HG02798 (cell line): ENCODE results near the gene MORN4.
A peak's percentile ranks its signal among the peaks of the same experiment; 100 is the strongest.
"Not testable (repeated sequence)": the region's sequence is repeated elsewhere in the genome, so short reads cannot be mapped to it uniquely, and the experiment has no call there.

Experiments used
- ATAC-seq: cut with Tn5 transposase; IDR thresholded peaks from one replicate; pipeline ENCODE4 v1.9.1; 2021; ENCODE audit warnings: mild to moderate bottlenecking; ENCODE audit not compliant: unreplicated experiment, poor library complexity

MORN4 gene

GRCh38 chr10:97642471-97643159, 9.3 kb upstream of the MORN4 start:
- not testable (repeated sequence) for ATAC-seq

- ATAC-seq: peak; percentile 31
These were observed 7.8 kb upstream of the MORN4 start for GRCh38 chr10:97640868-97641811.

DNA sequence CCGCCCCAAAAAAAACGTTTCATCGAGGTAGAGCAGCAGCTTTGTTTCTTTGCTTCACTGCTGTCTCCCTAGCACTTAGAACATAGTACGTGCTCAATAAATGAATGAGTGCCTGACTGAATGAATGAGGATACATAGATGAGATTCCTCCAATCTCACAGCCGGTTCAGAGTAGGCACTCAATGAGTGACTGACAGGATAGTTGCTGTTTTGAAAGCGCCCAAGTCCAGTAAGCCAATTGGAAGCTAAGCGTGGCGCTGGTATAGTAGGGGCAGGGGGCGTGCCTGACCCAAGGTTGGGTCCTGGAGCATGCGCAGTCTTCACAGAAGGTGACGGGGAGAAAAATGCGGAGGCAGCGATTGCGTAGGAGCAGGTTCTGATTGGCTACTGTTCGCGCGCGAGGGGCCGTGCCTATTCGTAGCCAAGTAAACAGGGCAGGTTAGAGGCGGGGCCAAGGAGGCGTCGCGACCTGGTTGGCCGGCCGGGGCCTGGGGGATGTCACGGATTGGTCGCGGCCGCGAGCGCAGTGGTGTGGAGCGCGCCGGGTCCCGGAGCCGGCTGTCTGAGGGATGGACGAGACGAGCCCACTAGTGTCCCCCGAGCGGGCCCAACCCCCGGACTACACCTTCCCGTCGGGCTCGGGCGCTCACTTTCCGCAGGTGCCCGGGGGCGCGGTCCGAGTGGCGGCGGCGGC, 7.0 kb upstream of the MORN4 start, which contains the start of gene PI4K2A:
Gene PI4K2A, plus strand, starts transcription at position 498 of the 694 bp plus-strand sequence. Its CDS starts 72 bp downstream, at position 570.
- peak; percentile 99 for ATAC-seq

DNA sequence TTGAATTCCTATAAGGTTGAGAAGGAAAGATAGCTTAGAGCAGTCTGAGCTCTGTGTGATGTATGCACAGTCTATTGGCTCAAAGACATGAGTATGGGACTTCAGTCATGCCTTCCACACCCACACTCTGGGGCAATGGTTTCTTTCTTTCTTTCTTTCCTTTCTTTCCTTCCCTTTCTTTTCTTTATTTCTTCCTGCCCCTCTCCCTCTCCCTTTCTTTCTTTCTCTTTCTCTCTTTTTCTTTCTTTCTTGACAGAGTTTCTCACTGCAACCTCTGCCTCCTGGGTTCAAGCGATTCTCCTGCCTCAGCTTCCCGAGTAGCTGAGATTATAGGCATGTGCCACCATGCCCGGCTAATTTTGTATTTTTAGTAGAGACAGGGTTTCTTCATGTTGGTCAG, 5.8 kb upstream of the MORN4 start:
- ATAC-seq: not testable (repeated sequence)

GRCh38 chr10:97635577-97635976, 2.3 kb upstream of the MORN4 start:
- ATAC-seq: no peak

DNA sequence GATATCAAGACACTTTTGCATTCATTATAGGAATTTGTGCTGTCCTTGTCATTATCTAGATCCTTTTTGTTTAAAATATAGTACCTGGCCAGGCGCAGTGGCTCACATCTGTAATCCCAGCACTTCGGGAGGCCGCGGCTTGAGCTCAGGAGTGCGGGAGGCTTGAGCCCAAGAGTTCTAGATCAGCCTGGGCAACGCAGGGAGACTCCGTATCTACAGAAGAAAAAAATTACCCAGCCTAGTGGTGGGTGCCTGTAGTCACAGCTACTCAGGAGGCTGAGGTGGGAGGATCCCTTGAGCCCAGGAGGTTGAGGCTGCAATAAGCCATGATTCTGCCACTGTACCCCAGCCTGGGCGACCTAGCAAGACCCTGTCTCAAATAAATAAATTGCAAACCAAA, 621 bp upstream of the MORN4 start:
- no peak for ATAC-seq

- no peak for ATAC-seq
These were observed 2.2 kb downstream of the MORN4 start for GRCh38 chr10:97631098-97631497.

- ATAC-seq: no peak
These were observed 4.0 kb downstream of the MORN4 start for GRCh38 chr10:97629289-97629688.

- ATAC-seq: no peak
These were observed 5.1 kb downstream of the MORN4 start for GRCh38 chr10:97628228-97628627.

DNA sequence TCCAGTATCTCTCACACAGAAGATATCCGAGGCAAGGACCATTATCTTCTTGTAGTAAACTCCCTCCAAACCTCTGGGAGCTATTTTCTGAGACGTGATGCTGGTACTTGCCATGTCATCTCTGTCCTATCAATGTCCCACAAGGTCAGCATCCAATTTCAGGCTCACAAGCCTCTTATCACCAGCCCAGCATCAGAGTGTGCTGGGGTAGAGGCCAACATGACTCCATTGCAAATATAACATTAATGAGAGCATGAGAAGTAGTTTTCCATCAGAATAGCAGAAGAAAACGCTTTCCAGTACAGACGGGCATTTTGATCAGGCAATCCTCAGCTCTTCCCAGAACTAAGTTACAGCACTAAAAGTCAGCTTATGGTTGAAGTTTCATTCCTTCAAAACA, 5.6 kb downstream of the MORN4 start:
- no peak for ATAC-seq

GRCh38 chr10:97623277-97623676, 10.0 kb downstream of the MORN4 start:
- ATAC-seq: no peak

- no peak for ATAC-seq
These were observed 14.6 kb downstream of the MORN4 start for GRCh38 chr10:97618733-97619132.

DNA sequence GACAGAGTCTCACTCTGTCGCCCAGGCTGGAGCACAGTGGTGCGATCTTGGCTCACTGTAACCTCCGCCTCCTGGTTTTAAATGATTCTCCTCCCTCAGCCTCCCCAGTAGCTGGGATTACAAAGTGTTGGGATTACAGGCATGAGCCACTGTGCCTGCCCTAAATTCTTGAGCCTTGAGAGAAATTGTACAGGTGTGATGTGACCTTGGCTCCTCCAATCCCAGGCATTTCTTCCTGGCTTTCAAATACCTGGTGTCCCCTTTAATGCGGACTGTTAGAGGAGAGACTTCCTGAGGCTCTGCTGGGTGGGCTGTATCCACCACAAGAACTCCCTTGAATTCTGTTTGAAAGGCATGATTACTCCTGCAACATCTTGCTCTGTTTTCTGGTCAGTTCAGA, 15.0 kb downstream of the MORN4 start:
- no peak for ATAC-seq

- ATAC-seq: no peak
These were observed 20.9 kb downstream of the MORN4 start for GRCh38 chr10:97612386-97612785.

GRCh38 chr10:97611473-97611872, 21.8 kb downstream of the MORN4 start:
- ATAC-seq: no peak

GRCh38 chr10:97608991-97609561, 24.2 kb downstream of the MORN4 start:
- no peak for ATAC-seq

GRCh38 chr10:97607095-97607636, 26.1 kb downstream of the MORN4 start:
- ATAC-seq: no peak

DNA sequence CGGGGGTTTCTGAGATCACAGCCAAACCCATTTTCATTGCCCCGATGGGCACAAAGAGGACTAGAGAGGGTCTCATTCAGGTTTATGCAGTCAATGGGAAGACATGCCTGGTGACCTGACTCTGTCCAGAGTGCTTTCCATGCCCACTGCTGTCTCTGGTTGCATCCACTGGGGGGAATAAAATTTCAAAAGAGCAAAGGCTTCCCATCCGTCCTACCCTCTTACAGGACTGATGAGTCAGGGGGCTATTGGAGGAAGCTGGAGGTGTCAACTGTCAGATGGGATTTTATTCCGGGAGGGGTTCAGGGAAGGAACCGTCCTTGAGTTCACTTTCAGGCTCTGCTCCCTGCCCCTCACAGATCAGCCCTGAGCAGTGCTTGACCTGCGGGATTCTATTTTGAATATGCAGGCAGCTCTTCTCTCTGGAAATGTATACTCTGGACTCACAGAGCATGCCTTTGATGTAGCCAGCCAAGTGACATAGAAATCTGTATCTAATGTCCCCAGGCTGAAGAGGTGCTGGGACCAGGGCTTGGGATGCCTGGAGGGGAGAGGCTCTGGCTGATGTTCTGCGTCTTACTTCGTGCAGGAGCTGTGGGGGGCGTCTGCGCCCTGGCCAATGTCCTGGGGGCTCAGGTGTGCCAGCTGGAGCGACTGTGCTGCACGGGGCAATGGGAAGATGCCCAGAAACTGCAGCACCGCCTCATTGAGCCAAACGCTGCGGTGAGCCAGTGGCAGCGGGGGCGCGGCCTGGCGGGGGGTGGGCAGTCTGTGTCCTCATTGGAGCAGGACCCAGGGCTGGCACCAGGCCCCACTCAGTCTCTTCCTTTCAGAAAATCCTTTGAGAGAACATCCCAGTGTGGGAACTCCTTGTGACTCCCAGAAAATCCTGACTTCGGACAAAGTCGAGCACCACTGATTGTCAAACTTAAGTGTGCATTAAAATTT, 31.8 kb downstream of the MORN4 start:
- ATAC-seq: no peak

DNA sequence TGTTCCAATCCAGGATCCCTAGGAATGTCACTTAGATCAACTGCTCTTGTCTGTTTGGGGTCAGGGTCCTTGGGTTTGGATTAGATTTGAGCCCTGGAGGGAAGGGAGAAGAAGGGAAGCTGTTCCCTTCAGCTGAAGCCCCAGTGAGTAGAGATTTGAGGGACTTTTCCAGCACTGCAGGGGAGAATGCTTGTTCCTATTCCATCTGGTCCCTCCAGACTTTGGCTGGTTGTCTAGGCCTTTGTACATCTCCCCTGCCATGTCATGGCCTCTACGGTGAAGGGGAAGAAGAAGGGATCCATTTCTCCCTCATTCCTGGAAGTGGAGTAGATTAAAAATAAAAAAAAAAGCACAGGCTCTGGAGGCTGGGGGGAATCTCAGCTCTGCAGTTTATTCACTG, 32.7 kb downstream of the MORN4 start:
- ATAC-seq: no peak
